SK-N-MC (cell line): ENCODE measurements around the gene EXT2.

Experiments
- EZH2 ChIP-seq: fragments of 200-600 bp; sonication (generic); IDR thresholded peaks from one replicate; pipeline ENCODE4 v1.6.1; 2017; ENCODE audit warnings: antibody characterized with exemption
- FOXP2 ChIP-seq: optimal IDR thresholded peaks from 2 replicates; pipeline ENCODE3; 2011; ENCODE audit warnings: mild to moderate bottlenecking, moderate library complexity; ENCODE audit not compliant: insufficient read depth; ENCODE audit errors: extremely low read length, control extremely low read depth
- POLR2AphosphoS5 ChIP-seq: IDR thresholded peaks from 2 replicates; pipeline ENCODE4 v1.6.1; 2012; ENCODE audit warnings: mild to moderate bottlenecking, low read depth, low read length, borderline replicate concordance

GRCh38 chr11:44252999-44253602 is 157.6 kb downstream of the EXT2 start:
- TF ChIP-seq EZH2 (no peak), POLR2AphosphoS5 (no peak), FOXP2 (no peak)
